ENCODE results near the gene PRMT5.

The PRMT5 gene

GRCh38 chr14:22875748-22876319, 53.3 kb downstream of the PRMT5 start:
- no peak for DNase-seq (ENCODE audit: low read depth in 2 of 2)

- no peak for DNase-seq (ENCODE audit: low read depth in 2 of 2)
Measured at GRCh38 chr14:22875003-22875747, 54.0 kb downstream of the PRMT5 start.

- no peak for DNase-seq (ENCODE audit: low read depth in 2 of 2)
Measured at GRCh38 chr14:22872833-22873520, 56.2 kb downstream of the PRMT5 start.

- peak; percentile 67 to 68 for DNase-seq (ENCODE audit: low read depth in 2 of 2)
Measured at GRCh38 chr14:22872033-22872832, 56.9 kb downstream of the PRMT5 start.

- DNase-seq (ENCODE audit: low read depth in 2 of 2): peak; percentile 69 to 76
Measured at GRCh38 chr14:22871224-22872032, 57.7 kb downstream of the PRMT5 start, which contains the start of gene LRP10. LRP10 (plus strand) TSS chr14:22871740; CDS start chr14:22872304, 564 bp downstream.

GRCh38 chr14:22870811-22871223, 58.4 kb downstream of the PRMT5 start:
- DNase-seq (ENCODE audit: low read depth in 2 of 2): no peak

Data from stimulated activated CD4-positive, alpha-beta T cell treated with anti-CD3 and anti-CD28 coated beads, Interleukin-4, amount 100 ng/mL, for 48 hours (primary cell).